Motor neuron (in vitro differentiated cells): ENCODE data around the gene ZNF488. TPM values are rescaled to one million over a fixed set of nuclear protein-coding genes. Genes with fewer than 3 reads are reported as not detected.

Source experiments
- ATAC-seq, 8 experiments: fragments of 200-7000 bp; cut with Tn5 transposase; replicated peaks in 6 of 8; 2 replicates each; pipeline ENCODE4 v1.8.0; 2021; ENCODE audit warnings: mild to moderate bottlenecking in 8 of 8, moderate library complexity in 8 of 8
- H3K27ac ChIP-seq, 2 donors: fragments of 250-450 bp; sonication (Bioruptor Pico); 2 replicates each; pipeline ENCODE4 v1.9.0; 2021; ENCODE audit warnings: antibody characterized with exemption in 2 of 2, mild to moderate bottlenecking in 2 of 2, moderate library complexity in 1 of 2
- H3K4me1 ChIP-seq, 2 donors: fragments of 250-450 bp; sonication (Bioruptor Pico); replicated peaks in 1 of 2; 2 replicates each; pipeline ENCODE4 v1.6.1; 2021; ENCODE audit warnings: antibody characterized with exemption in 2 of 2, mild to moderate bottlenecking in 2 of 2, moderate library complexity in 1 of 2
- H3K4me3 ChIP-seq, 5 donors: fragments of 250-450 bp; sonication (Bioruptor Pico); 2 replicates each; pipeline ENCODE4 v1.9.0; 2021; ENCODE audit warnings: antibody characterized with exemption in 5 of 5, mild to moderate bottlenecking in 5 of 5, moderate library complexity in 4 of 5
- WGBS, 10 experiments: fragments of 450-650 bp; shearing (Covaris generic); methylation state at CpG; one replicate each; pipeline ENCODE4 v1.0.0; 2022; 5-methylcytosine and 5-hydroxymethylcytosine counted together
- in situ Hi-C, 9 experiments: fragments of 400-800 bp; cut with MboI; loops; one replicate each; pipeline ENCODE4 v1.15.0; 2021; ENCODE audit warnings: low sequenced_read_pairs in 9 of 9, low pct_unique_long_range_greater_than_20kb in 2 of 9; ENCODE audit not compliant: unreplicated experiment in 9 of 9
- total RNA-seq, 8 experiments: library from RNA; unstranded; fragments of 300-600 nt; gene quantifications; 2 replicates each; pipeline versions ENCODE4 v1.2.3 to v1.2.4, GENCODE V29; 2022

The ZNF488 gene
- total RNA-seq, 8 experiments from 2014 or later = 0.23 to 0.62 (median 0.50) TPM; not detected in 1

DNA sequence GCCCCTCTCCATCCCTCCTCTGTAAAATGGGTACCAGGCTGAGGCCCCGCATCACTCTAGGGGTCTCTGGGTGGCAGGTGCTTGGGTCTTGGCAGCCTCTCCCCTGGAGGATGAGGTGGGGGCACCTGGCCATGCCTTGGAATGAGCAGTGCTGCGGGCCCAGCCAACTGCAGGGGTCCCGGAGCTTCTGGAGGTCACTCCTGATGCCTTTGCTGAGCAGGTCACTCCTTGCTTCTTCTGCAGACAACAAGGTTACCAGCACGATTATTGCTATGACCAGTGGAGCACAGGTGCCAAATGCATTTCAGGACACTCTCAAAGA lies 22.4 kb upstream of the ZNF488 start:
- no peak for ATAC-seq
- Histone ChIP-seq H3K4me1 (peaks cover 5 to 13% of the 10 kb centered on the region in 2 donors), H3K4me3 (no peak overlapping the region), H3K27ac (no peak overlapping the region)
- 74 to 75% (median 75%) methylated on average over 2 to 3 of the region's 4 CpGs; no CpG with 5 or more reads in 7 of the 10 experiments for WGBS, 10 experiments
- in situ Hi-C loops = no loop called here

DNA sequence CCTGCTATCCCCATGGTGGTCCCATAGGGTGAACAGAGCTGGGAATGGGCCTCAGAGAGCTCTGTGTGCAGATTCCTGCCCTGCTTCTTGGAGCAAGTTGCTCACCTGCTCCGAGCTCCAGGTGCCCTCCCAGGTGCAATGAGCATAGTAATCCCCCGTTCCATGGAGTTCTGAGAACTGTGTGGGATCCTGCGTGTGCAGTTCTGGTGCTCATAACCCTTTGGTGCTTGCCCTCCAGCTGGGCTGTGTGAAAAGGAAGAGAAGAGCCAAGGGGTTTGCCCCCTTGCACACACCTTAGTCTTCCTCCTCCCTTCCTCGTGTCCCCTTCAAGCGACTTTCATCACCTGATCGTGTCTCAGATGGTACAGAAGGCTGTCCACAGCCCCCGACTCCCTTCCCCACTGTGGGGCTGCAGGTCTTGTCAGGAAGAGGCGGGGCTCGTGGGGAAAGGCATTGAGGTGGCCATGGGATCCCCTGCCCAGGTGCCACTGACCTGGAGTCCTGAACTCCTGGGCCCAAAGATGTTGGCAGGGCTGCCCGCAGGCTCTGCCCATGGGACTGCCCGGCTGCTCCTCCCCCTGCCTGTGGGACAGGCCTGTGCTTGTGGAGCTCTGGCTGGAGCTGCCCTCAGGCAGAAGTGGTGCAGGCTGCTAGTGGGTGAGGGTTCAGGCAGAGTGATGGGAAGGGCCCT lies 21.9 kb upstream of the ZNF488 start:
- in situ Hi-C loops = no loop called here
- ATAC-seq = no peak
- Histone ChIP-seq H3K27ac (no peak overlapping the region), H3K4me1 (peaks cover 5 to 13% of the 10 kb centered on the region in 2 donors), H3K4me3 (no peak overlapping the region)
- 50 to 100% methylated on average over 1 of the region's 11 CpGs; no CpG with 5 or more reads in 8 of the 10 experiments for WGBS, 10 experiments

DNA sequence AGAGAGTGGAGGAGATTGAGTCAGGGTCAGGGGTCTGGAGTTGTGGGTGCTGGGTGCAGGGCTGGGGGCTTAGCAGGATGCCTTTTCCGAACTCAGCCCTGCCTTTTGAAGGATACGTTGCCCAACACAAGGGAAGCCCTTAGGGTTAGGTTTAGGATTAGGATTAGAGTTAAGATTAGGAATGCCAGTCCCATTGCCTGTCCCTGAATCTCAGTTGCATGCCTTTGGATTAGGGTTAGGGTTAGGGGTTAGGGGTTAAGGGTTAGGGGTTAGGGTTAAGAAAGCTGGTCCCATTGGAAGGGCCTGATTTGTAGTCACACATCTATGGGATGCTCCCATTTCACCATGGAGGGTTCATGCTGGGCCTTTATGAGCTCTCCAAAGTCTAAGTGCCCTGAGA lies 20.8 kb upstream of the ZNF488 start:
- WGBS, 10 experiments = 100% methylated on average over 2 of the region's 2 CpGs; no CpG with 5 or more reads in 9 of the 10 experiments

DNA sequence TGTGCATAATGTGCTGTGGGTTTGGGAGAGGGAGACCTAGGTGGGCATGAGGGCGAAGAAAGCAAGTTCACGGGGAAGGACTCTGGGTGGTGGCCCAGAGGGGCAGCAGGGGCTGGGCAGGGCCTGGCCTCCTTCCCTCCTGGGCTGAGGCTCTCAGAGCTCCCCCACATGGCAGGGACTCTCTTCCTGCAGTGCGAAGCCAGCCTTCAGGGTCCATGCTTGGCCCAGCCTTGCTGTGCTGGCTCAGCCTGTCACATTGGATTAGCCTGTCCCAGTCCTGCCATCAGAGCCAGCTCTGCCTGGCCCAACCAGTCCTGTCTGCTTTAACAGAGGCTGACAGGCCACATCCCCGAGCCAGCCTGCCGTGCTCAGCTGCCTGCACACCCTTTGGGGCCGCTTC lies 20.4 kb upstream of the ZNF488 start:
- 79 to 90% (median 89%) methylated on average over 2 to 3 of the region's 6 CpGs; no CpG with 5 or more reads in 7 of the 10 experiments for WGBS, 10 experiments
- ATAC-seq = peak in 2 of 8 experiments; percentile 21 to 25
- Histone ChIP-seq H3K4me3 (no peak overlapping the region), H3K27ac (no peak overlapping the region), H3K4me1 (peaks cover 5 to 13% of the 10 kb centered on the region in 2 donors)
- in situ Hi-C loops = no loop called here

More for the DNA sequence above, 20.8 kb upstream of the ZNF488 start:
- Histone ChIP-seq H3K27ac (no peak overlapping the region), H3K4me3 (no peak overlapping the region), H3K4me1 (peaks cover 5 to 13% of the 10 kb centered on the region in 2 donors)
- no peak for ATAC-seq
- in situ Hi-C loops = no loop called here

DNA sequence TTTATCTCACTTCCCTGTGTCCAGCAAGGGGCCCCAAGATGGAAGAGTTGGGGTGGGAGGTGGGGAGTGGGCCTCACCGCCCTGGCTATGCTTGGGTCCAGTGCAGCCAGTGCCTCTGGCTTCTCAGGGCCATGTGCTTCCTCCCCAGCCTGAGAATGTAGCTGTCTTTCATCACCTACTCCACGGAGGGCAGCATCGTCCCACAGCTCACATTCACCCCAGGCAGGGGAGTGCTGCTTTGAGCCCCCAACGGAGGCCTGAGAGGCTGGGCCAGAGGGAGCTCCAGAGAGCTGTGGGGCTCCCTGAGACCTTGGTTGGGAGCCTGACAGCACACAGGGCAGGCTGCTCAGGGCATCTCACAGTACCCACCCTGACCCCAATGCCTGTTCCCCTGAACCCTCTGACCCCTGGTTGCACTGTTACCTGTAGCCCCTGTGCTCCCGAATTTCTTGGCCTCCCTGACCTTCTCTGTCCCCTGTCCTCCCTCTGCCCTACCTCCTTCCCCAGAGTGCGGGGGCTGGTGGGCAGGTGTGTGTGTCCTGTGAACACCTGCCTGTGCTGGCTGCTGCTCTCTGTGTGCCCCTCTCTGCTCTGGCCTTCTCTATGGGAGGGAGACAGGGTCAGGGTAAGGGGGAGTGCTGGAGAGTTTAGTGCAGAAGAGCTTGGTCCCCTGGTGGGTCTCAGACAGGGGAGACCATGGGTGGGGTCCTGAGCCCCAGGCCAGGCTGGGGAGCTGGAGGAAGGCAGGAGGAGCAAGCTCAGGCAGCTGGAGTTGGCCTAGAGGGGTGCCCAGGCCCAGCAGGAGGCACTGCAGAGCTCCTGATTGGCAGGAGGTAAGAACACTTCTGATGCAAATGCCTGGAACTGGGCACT lies 19.6 kb upstream of the ZNF488 start:
- peak in 5 of 8 experiments; percentile 9 to 42 (median 27) for ATAC-seq

DNA sequence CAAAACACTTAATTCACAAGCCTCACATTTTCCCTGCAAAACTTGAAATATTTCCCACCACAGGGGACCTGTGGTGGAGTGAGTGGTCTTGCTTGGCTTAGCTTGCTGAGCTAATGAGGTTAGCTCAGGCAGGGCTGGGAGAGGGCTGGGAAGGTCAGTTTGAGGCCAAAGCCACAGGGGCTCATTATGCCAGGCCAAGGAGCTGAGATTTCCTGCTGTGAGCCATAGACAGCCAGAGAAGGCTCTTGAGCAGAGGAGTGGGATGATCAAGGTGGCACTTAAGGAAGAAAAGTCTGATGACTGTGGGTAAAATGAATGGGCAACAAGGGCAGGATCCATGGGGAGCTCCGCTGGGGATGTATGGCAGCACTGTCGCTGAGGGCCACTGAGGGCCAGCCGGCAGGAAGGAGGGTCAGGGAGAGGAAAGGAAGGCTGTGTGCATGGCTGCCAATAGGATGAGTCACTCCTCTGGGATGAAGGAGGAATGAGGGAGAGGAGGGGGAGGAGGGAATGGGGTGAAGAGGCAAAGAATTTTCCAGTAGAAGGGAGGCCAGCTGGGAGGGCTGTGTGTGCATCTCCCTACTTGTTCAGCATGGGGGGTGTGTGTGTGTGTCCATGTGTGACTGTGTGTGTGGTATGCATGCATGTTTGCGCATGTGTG lies 18.7 kb upstream of the ZNF488 start:
- peak; percentile 53 to 86 (median 72) for ATAC-seq
- peak overlapping the region in 1 of 2 donors; percentile 28 for H3K27ac ChIP-seq
- 8 to 60% (median 44%) methylated on average over 1 to 3 of the region's 4 CpGs; no CpG with 5 or more reads in 6 of the 10 experiments for WGBS, 10 experiments
- H3K4me1 ChIP-seq = peaks cover 5 to 13% of the 10 kb centered on the region in 2 donors
- H3K4me3 ChIP-seq = no peak overlapping the region
- in situ Hi-C loops = no loop called here

More for the DNA sequence above, 19.6 kb upstream of the ZNF488 start:
- no peak overlapping the region for H3K4me3 ChIP-seq
- WGBS, 10 experiments = 20 to 80% (median 70%) methylated on average over 1 to 2 of the region's 6 CpGs; no CpG with 5 or more reads in 7 of the 10 experiments
- H3K27ac ChIP-seq = peak overlapping the region in 1 of 2 donors; percentile 28
- in situ Hi-C loops = no loop called here
- peaks cover 5 to 13% of the 10 kb centered on the region in 2 donors for H3K4me1 ChIP-seq

DNA sequence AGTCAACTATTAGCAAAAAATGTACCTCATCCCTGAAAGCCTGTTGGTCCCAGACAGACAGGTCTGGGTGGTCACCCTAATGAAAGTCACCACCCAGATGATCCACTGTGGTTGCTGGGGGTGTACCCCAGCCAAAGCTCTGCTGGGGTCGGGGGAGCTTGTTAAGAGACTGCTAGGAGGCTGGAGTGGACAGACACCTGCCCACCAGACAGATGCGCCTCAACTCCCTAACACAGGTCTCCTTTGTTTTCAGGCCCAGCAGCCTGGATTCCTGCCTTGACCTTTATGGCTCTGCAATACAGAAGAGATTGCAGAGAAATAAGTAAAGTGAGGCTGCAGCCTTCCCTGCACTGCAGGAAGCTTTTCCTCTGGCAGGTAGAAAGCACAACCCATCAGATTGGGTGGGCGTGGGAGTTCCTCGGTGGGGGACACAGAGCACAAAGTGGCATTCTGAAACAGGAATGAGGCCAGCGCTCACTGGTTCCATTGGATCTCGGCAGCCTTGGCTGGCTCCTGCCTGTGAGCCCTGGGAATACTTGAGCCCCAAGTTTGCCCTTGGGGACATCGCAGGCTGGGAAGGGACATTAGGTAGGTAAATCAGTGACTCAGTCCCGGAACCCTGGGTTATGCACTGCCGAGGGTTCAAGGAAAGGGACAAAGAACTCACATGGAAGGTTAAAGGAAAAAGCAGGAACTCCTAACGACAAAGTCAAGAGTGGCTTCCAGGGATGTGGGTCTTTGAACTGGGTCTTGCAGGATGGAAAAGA lies 18.0 kb upstream of the ZNF488 start:
- 42 to 100% (median 63%) methylated on average over 1 to 8 of the region's 10 CpGs; no CpG with 5 or more reads in 3 of the 10 experiments for WGBS, 10 experiments
- in situ Hi-C loops = no loop called here
- Histone ChIP-seq H3K4me3 (no peak overlapping the region), H3K4me1 (peaks cover 5 to 13% of the 10 kb centered on the region in 2 donors), H3K27ac (peak overlapping the region in 1 of 2 donors; percentile 22)
- ATAC-seq = no peak

DNA sequence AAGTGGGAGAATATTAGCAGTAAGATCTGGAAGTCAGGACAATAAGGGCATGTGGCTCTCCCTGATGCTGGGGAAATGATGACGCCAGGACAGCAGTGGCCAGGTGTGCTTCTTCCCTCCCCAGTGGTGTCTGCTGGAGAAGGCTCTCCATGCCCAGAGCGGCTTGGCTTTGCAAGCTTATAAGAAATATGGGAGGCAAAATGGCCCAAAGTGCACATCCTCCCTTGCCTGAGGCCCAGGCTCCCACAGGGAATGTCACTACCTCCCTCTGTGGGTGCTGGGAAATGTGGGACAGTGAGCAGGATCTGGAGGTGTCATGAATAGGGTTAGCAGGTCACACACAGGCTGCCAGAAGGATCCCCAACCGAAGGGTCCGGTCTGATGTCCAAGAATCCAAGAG lies 17.1 kb upstream of the ZNF488 start:
- 90% methylated on average over 2 of the region's 4 CpGs; no CpG with 5 or more reads in 8 of the 10 experiments for WGBS, 10 experiments
- Histone ChIP-seq H3K27ac (no peak overlapping the region), H3K4me3 (no peak overlapping the region), H3K4me1 (peaks cover 5 to 13% of the 10 kb centered on the region in 2 donors)
- no peak for ATAC-seq
- in situ Hi-C loops = no loop called here

DNA sequence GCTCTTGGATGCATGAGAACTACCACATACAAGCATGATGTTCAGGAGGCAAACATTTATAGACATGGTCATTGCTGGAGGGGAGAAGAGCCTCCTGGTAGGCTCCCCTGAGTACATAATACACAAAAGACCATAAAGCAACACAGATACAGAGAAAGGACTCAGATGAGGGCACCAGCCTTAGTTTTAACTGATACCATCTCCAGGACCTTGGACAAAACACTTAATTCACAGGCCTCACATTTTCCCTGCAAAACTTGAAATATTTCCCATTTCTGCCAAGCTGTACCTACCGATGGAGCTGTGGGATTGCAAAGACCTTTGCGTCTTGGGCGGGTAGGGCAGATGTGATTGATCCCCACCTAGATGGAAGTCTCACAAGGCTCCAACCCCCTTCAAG lies 16.7 kb upstream of the ZNF488 start:
- Histone ChIP-seq H3K27ac (no peak overlapping the region), H3K4me3 (no peak overlapping the region), H3K4me1 (peaks cover 5 to 13% of the 10 kb centered on the region in 2 donors)
- WGBS, 10 experiments = 94 to 100% (median 100%) methylated on average over 2 to 3 of the region's 3 CpGs; no CpG with 5 or more reads in 7 of the 10 experiments
- no peak for ATAC-seq
- in situ Hi-C loops = no loop called here

DNA sequence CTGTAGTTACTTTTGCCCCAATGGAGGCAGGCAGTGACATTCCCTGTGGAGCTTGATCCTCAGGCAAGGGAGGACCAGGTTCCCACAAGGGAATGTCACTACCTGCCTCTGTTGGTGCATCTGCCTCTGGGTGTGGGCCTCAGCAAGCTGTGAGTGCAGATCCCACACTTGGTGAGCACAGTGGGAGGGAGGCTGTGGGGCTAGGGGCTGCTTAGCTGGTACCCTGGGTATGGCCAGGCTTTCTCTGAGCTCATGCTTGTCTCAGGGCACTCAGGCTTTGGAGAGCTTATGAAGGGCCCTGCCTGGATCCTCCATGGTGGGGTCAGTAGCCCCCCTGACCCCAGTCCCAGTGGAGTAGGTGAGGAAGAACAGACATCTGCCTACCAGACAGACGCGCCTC lies 16.2 kb upstream of the ZNF488 start:
- Histone ChIP-seq H3K27ac (no peak overlapping the region), H3K4me3 (no peak overlapping the region), H3K4me1 (peaks cover 5 to 13% of the 10 kb centered on the region in 2 donors)
- no peak for ATAC-seq
- WGBS, 10 experiments = 62 to 90% methylated on average over 2 of the region's 2 CpGs; no CpG with 5 or more reads in 8 of the 10 experiments
- in situ Hi-C loops = no loop called here

DNA sequence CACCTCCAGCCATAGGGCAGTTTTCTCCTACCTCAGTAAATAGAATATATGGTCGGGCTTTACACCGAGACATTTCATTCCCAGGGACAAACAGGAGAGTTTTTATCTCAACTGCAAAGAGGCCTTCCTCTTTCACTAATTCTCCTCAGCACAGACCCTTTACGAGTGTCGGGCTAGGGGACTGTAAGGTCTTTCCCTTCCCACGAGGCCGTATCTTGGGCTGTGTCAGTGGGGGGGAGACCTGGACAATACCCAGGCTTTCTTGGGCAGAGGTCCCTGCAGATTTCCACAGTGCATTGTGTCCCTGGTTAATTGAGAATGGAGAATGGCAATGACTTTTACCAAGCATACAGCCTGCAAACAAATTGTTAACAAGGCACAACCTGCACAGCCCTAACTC lies 13.2 kb upstream of the ZNF488 start:
- Histone ChIP-seq H3K27ac (no peak overlapping the region), H3K4me1 (peaks cover 0 to under 1% of the 10 kb centered on the region in 2 donors), H3K4me3 (no peak overlapping the region)
- in situ Hi-C loops = loop anchor here in 1 of 9 experiments (25.0 kb wide), 1 partner anchor 1110 kb away; the partner anchor contains the start of gene ANTXRL
- no peak for ATAC-seq
- 40 to 100% (median 76%) methylated on average over 1 to 6 of the region's 6 CpGs; no CpG with 5 or more reads in 2 of the 10 experiments for WGBS, 10 experiments

DNA sequence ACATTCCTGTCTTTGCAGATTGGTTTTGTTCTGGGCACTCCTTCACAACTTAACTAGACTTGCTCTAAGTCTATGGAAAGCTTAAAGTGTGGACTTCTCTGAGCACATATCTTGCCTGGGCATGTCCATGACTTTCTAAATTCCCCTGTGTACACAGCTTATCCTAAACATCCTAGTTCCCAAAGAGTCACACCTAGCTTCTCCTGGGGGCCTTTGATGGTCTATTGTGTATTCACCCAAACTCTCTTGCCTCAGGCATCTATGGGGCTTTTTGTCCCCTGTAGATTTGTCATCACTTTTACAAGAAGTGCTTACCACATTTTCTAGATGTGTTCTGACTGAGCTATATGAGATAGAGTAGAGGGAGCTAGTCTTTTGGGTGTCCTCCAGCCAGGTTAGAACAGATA lies 12.2 kb upstream of the ZNF488 start:
- H3K4me3 ChIP-seq = no peak overlapping the region
- in situ Hi-C loops = loop anchor here in 1 of 9 experiments (25.0 kb wide), 1 partner anchor 1109 kb away; the partner anchor contains the start of gene ANTXRL
- H3K27ac ChIP-seq = no peak overlapping the region
- no peaks in the 10 kb centered on the region for H3K4me1 ChIP-seq
- peak in 2 of 8 experiments; percentile 42 to 74 for ATAC-seq
